HepG2 (cell line): ENCODE results near the gene RBL1. TPM values are rescaled to one million over a fixed set of nuclear protein-coding genes. Genes with fewer than 3 reads are reported as not detected.

Experiments used
- ATAC-seq: fragments of 200-7000 bp; cut with Tn5 transposase; 3 replicates; pipeline ENCODE4 v1.9.1; 2020; ENCODE audit warnings: mild to moderate bottlenecking, moderate library complexity
- BruUV-seq: library from RNA; stranded (reverse); fragments of 400-500 nt; replicated peaks from 2 replicates; lab custom pipeline; 2021; lab: Mats Ljungman, UMichigan
- CTCF ChIA-PET: fragments of 300-600 bp; formaldehyde crosslinking; extraction: SDS; loops from one replicate; lab custom pipeline; 2021; ENCODE audit warnings: low total read pairs, inconsistent platforms, low intra/inter-chr PET ratio; lab: Yijun Ruan, JAX
- POLR2A ChIA-PET: fragments of 350-600 bp; sonication (Branson Sonifier 250); formaldehyde crosslinking; loops from one replicate; lab custom pipeline; 2020; ENCODE audit warnings: antibody characterized with exemption, inconsistent platforms; lab: Yijun Ruan, JAX
- DNase-seq: peaks from one replicate; pipeline ENCODE4 v3.0.0-alpha.2; 2015; ENCODE audit warnings: low spot score
- FAIRE-seq: peaks from 3 replicates; lab custom pipeline; 2011; peaks lifted over from hg19 to GRCh38; lab: Jason Lieb, UNC
- H2AFZ ChIP-seq: one replicate; pipeline ENCODE4 v1.6.1; 2011; ENCODE audit warnings: low read length, inconsistent platforms
- H3K27ac ChIP-seq: fragments of 300-600 bp; 3 replicates; pipeline ENCODE4 v1.8.0; 2011; ENCODE audit warnings: mixed run types, mild to moderate bottlenecking, mixed read lengths, low read length, inconsistent platforms; ENCODE audit not compliant: insufficient read depth; ENCODE audit errors: extremely low read length
- H3K27me3 ChIP-seq, 2 experiments: fragments of 200-600 bp in 1 of 2; 2 replicates in 1 of 2; 3 replicates in 1 of 2; pipeline versions ENCODE4 v1.6.0 to v1.8.0; 2011; ENCODE audit warnings: low read length in 2 of 2, mild to moderate bottlenecking in 2 of 2, moderate library complexity in 2 of 2, inconsistent platforms in 1 of 2; ENCODE audit not compliant: insufficient read depth in 2 of 2, control insufficient read depth in 1 of 2
- H3K36me3 ChIP-seq, 2 experiments: fragments of 200-600 bp in 1 of 2; replicated peaks in 1 of 2; 2 replicates in 1 of 2; 3 replicates in 1 of 2; pipeline versions ENCODE4 v1.5.1 to v1.8.0; 2011; ENCODE audit warnings: low read length in 2 of 2, inconsistent platforms in 1 of 2; ENCODE audit not compliant: insufficient read depth in 2 of 2, control insufficient read depth in 1 of 2
- H3K4me1 ChIP-seq: 2 replicates; pipeline ENCODE4 v1.5.1; 2012; ENCODE audit warnings: low read length, inconsistent platforms; ENCODE audit not compliant: insufficient read depth
- H3K4me2 ChIP-seq: 2 replicates; pipeline ENCODE4 v1.6.0; 2011; ENCODE audit warnings: low read depth, low read length, inconsistent platforms
- H3K4me3 ChIP-seq, 3 experiments: fragments of 200-600 bp in 1 of 3; sonication (generic), shearing (Covaris generic) in 1 of 3; replicated peaks in 1 of 3; 2 replicates each; pipeline ENCODE4 v1.5.1; 2011 to 2016; ENCODE audit warnings: low read length in 3 of 3, inconsistent platforms in 2 of 3, low read depth in 2 of 3, mild to moderate bottlenecking in 2 of 3, control low read depth in 1 of 3, mixed read lengths in 1 of 3; ENCODE audit not compliant: insufficient read depth in 1 of 3
- H3K79me2 ChIP-seq: one replicate; pipeline ENCODE4 v1.6.1; 2011; ENCODE audit warnings: low read length, inconsistent platforms; ENCODE audit not compliant: insufficient read depth
- H3K9ac ChIP-seq: 2 replicates; pipeline ENCODE4 v1.6.0; 2011; ENCODE audit warnings: mild to moderate bottlenecking, low read depth, low read length, inconsistent platforms; ENCODE audit not compliant: insufficient read depth
- H3K9me3 ChIP-seq: 2 replicates; pipeline ENCODE4 v1.5.1; 2012; ENCODE audit warnings: mild to moderate bottlenecking, low read length
- H4K20me1 ChIP-seq: 2 replicates; pipeline ENCODE4 v1.6.0; 2011; ENCODE audit warnings: inconsistent platforms, mild to moderate bottlenecking, low read length, moderate library complexity; ENCODE audit not compliant: insufficient read depth
- ADNP ChIP-seq: sonication (generic); formaldehyde crosslinking; IDR thresholded peaks from 2 replicates; pipeline ENCODE4 v1.4.0; 2020; ENCODE audit warnings: missing genetic modification reagents
- ATF3 ChIP-seq: sonication (generic); formaldehyde crosslinking; IDR thresholded peaks from 2 replicates; pipeline ENCODE4 v1.4.0; 2020; ENCODE audit warnings: missing genetic modification reagents
- HES4 ChIP-seq: sonication (generic); formaldehyde crosslinking; IDR thresholded peaks from 2 replicates; pipeline ENCODE4 v1.9.0; 2021; ENCODE audit warnings: mild to moderate bottlenecking, missing genetic modification reagents, borderline replicate concordance
- HMGXB4 ChIP-seq, 2 experiments: sonication (generic) in 1 of 2; formaldehyde crosslinking in 1 of 2; IDR thresholded peaks; 2 replicates each; pipeline versions ENCODE4 v1.4.0 to v1.6.1; 2018 to 2020; ENCODE audit warnings: missing genetic modification reagents in 2 of 2, borderline replicate concordance in 1 of 2, low read depth in 1 of 2, mild to moderate bottlenecking in 1 of 2, missing biosample characterization in 1 of 2
- JUNB ChIP-seq: sonication (generic); formaldehyde crosslinking; IDR thresholded peaks from 2 replicates; pipeline ENCODE4 v1.8.0; 2022; ENCODE audit warnings: missing genetic modification reagents, mild to moderate bottlenecking, borderline replicate concordance
- KLF9 ChIP-seq: IDR thresholded peaks from 2 replicates; pipeline ENCODE4 v1.6.1; 2016; ENCODE audit warnings: low read depth
- MIXL1 ChIP-seq: IDR thresholded peaks from 2 replicates; pipeline ENCODE4 v1.6.1; 2016
- PRDM15 ChIP-seq: sonication (generic); formaldehyde crosslinking; IDR thresholded peaks from 2 replicates; pipeline ENCODE4 v1.4.0; 2020; ENCODE audit warnings: missing genetic modification reagents
- REXO4 ChIP-seq: sonication (generic); formaldehyde crosslinking; IDR thresholded peaks from 2 replicates; pipeline ENCODE4 v1.8.0; 2022; ENCODE audit warnings: missing genetic modification reagents, mild to moderate bottlenecking, borderline replicate concordance
- THAP8 ChIP-seq: sonication (generic); formaldehyde crosslinking; IDR thresholded peaks from 2 replicates; pipeline ENCODE4 v1.5.1; 2020; ENCODE audit warnings: missing genetic modification reagents, mild to moderate bottlenecking, borderline replicate concordance
- WIZ ChIP-seq: sonication (generic); formaldehyde crosslinking; IDR thresholded peaks from 2 replicates; pipeline ENCODE4 v1.5.1; 2020; ENCODE audit warnings: mild to moderate bottlenecking, missing genetic modification reagents
- ZBTB44 ChIP-seq: sonication (generic); formaldehyde crosslinking; IDR thresholded peaks from 2 replicates; pipeline ENCODE4 v1.4.0; 2020; ENCODE audit warnings: missing genetic modification reagents
- ZMYM4 ChIP-seq: sonication (generic); formaldehyde crosslinking; IDR thresholded peaks from 2 replicates; pipeline ENCODE4 v1.8.1; 2023; ENCODE audit warnings: mild to moderate bottlenecking, missing genetic modification reagents
- ZNF496 ChIP-seq: sonication (generic); formaldehyde crosslinking; IDR thresholded peaks from 2 replicates; pipeline ENCODE4 v1.8.1; 2023; ENCODE audit warnings: mild to moderate bottlenecking, moderate library complexity, missing genetic modification reagents; ENCODE audit not compliant: insufficient replicate concordance
- WGBS: methylation state at CpG from one replicate; pipeline ENCODE4 v1.1.6; 2017; ENCODE audit warnings: low lambda C conversion rate; 5-methylcytosine and 5-hydroxymethylcytosine counted together
- in situ Hi-C: cut with HindIII; loops from 2 replicates; pipeline ENCODE4 v1.10.0; 2017; ENCODE audit warnings: low pct_unique_long_range_greater_than_20kb; ENCODE audit not compliant: extremely low pct_ligation_motif_present
- intact Hi-C: fragments of 100-400 bp; cut with micrococcal nuclease; formaldehyde crosslinking; loops from one replicate; pipeline ENCODE4 v1.10.0; 2022; ENCODE audit not compliant: unreplicated experiment
- polyA plus RNA-seq, 8 experiments: library from polyadenylated mRNA; depleted of rRNA in 3 of 8; stranded (reverse) in 7 of 8; unstranded in 1 of 8; fragments of >200 nt; fragmentation: Illumina TruSeq in 4 of 8; extraction: Trizol in 4 of 8; gene quantifications; 2 replicates each; pipeline versions ENCODE4 v1.2.1 to v1.2.3, GENCODE V29; 2011 to 2016; ENCODE audit warnings: low read depth in 4 of 8, missing spikeins in 1 of 8, mixed read lengths in 1 of 8; ENCODE audit not compliant: insufficient read depth in 1 of 8
- total RNA-seq, 5 experiments: library from RNA; depleted of rRNA; stranded (reverse); fragments of >200 nt; fragmentation: Illumina TruSeq; extraction: Trizol; gene quantifications; 2 replicates each; pipeline ENCODE4 v1.2.3, GENCODE V29; 2016; ENCODE audit warnings: low read depth in 1 of 5

Gene RBL1
- total and polyA plus RNA-seq, 2 of the 13 experiments (the other 11 are each of a cell fraction or from before 2014, with no cell fraction given), result 6.0 to 27.5 TPM

GRCh38 chr20:37072293-37073196 lies 23.3 kb downstream of the RBL1 start:
- Histone ChIP-seq H3K4me2 (no peak overlapping the region), H2AFZ (no peak overlapping the region), H3K27ac (no peak overlapping the region), H3K36me3 (peaks cover 4 to 18% of the 10 kb centered on the region in 2 experiments; a peak in 4 of 5 replicates), H3K9ac (no peak overlapping the region), H3K9me3 (no peaks in the 10 kb centered on the region), H3K27me3 (no peaks in the 10 kb centered on the region), H3K4me3 (no peak overlapping the region), H4K20me1 (no peaks in the 10 kb centered on the region), H3K79me2 (peaks cover 12% of the 10 kb centered on the region), H3K4me1 (no peaks in the 10 kb centered on the region)
- in situ Hi-C loops (no loop called here), intact Hi-C loops (no loop called here)
- CTCF ChIA-PET, result no interaction called here
- no peak for ATAC-seq
- POLR2A ChIA-PET, result no interaction called here
- BruUV-seq, result no TSS peak
- 94% methylated on average over 17 of the region's 17 CpGs for WGBS
- no peak for FAIRE-seq
- DNase-seq, result no peak
- TF ChIP-seq REXO4 (CRISPR knock-in tag), result no peak
- no peak for TF ChIP-seq THAP8 (CRISPR knock-in tag)
- no peak for TF ChIP-seq HES4 (CRISPR knock-in tag)
- TF ChIP-seq KLF9 (CRISPR knock-in tag), result no peak
- no peak for TF ChIP-seq HMGXB4 (CRISPR knock-in tag; IDR thresholded peaks at IDR 0.05; ENCODE audit: borderline replicate concordance in 1 of 2, low read depth in 1 of 2)
- TF ChIP-seq PRDM15 (CRISPR knock-in tag), result no peak
- TF ChIP-seq MIXL1 (CRISPR knock-in tag), result no peak
- no peak for TF ChIP-seq ATF3 (CRISPR knock-in tag)
- TF ChIP-seq ZNF496 (CRISPR knock-in tag), result no peak
- TF ChIP-seq ZMYM4 (CRISPR knock-in tag), result no peak
- TF ChIP-seq JUNB (CRISPR knock-in tag), result no peak
- TF ChIP-seq ZBTB44 (CRISPR knock-in tag), result no peak
- no peak for TF ChIP-seq WIZ (CRISPR knock-in tag)
- no peak for TF ChIP-seq ADNP
